GM21515 (cell line): Measurements from ENCODE around the gene C4orf33.
"Not testable (repeated sequence)": the region's sequence is repeated elsewhere in the genome, so short reads cannot be mapped to it uniquely, and the experiment has no call there.

Experiments used
- ATAC-seq: cut with Tn5 transposase; IDR thresholded peaks from one replicate; pipeline ENCODE4 v1.9.1; 2021; ENCODE audit not compliant: unreplicated experiment

The C4orf33 gene

DNA sequence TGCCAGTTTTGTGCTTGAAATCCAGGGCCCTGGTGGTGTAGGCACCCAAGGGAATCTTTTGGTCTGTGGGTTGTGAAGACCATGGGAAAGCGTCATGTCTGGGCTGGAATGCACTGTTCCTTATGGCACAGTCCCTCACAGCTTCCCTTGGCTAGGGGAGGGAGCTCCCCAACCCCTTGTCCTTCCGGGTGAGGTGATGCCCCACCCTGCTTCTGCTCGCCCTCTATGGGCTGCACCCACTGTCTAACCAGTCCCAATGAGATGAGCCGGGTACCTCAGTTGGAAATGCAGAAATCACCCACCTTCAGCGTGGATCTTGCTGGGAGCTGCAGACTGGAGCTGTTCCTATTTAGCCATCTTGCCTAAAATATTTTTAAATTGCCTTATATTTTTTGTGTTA, 30.7 kb downstream of the C4orf33 start:
- ATAC-seq, result not testable (repeated sequence)

DNA sequence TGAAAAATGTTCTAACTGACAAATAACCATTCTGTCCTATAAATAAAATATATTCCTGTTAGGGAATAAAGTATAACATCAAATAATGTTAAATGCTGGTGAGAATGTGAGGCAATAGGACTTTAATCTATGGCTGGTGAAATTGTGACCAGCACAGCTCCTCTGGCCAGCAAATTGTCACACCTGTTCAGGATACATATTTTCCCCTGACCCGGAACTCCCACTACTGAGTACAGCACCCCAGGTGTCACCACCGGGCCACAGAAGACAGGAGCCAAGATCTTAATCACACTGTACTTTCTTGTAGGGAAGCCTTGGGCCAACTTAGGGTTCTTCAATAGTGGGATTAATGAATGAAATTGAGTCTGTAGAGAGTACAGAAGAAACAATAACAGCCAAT, 33.2 kb downstream of the C4orf33 start:
- ATAC-seq, result no peak

DNA sequence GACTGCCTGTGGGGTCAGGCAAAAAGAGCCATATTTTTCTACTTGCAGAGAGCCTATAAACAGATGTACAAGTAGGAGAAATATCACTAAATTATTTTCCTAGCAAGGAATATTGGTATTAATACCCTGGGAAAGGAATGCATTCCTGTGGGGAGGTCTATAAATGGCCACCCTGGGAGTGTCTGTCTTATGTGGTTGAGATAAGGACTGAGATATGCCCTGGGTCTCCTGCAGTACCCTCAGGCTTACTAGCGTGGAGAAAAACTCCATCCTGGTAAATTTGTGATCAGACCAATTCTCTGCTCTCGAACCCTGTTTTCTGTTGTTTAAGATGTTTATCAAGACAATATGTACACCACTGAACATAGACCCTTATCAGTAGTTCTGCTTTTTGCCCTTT, 35.4 kb downstream of the C4orf33 start:
- ATAC-seq, result no peak

DNA sequence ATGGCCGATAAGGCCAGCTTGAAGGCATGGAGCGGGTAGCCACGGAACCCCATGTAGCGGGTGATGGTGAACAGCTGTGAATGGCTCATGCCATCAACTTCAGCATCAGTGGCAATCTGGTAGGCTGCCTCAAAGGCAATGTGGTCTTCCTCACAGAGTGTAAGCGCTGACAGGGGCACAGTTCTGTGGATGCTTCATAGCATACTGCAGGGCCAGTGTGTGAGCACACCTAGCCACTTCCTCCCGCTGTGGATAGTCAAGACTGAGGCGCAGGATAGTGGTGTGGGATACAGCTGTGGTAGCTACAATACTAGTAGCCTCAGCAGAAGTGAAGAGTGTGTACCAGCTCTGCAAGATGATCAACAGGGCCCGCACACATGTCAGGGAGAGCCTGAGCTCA, 40.5 kb downstream of the C4orf33 start:
- no peak for ATAC-seq

DNA sequence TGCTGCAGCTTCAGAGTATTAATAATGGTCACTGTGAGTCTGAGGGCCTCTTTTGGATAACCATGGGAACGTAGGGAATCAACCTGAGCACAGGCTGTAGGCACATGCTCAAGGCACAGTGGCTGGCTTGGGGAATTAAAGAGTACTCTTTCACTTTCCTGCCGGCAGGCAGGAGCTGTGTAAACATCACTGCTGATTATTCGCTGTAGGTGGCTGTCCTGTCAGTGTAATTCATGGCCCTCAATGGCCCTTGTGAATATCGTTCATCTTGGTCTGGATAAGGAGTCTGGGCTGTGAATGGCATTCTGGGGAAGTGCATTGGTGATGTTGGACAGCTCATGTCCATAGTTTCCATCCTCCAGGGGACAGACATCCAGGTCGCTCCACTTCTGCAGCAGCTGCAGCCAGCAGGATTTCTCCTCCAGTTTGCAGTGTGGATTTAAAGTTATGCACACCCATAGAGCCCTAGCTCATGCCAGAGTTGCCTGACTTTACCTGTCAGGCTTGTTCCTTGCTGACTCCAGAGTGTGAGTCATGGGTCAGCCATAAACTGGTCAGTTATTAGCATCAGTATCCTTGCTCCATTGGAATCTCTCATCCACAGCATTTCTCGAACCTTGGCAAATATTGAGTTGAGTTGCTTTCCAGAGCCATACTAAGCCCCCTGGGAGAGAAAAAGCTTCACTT, 43.0 kb downstream of the C4orf33 start:
- no peak for ATAC-seq

DNA sequence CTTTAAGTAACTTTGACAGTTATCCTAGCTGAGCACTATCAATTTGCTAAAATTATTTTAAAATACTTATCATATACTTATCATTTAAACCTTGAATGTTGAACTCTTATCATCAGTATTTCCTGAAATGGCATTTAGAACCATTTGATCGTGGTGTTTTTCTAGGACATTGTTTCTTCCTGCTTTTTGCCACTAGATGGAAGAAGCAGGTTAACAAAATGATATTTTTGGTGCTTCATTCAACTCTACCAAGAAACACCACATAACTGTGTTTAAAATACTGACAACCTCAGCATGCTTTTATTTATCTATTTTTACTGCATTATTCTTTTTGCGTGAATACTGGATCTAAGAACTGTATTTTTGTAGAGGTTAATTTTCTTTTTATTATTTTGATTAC, 44.6 kb downstream of the C4orf33 start:
- no peak for ATAC-seq

DNA sequence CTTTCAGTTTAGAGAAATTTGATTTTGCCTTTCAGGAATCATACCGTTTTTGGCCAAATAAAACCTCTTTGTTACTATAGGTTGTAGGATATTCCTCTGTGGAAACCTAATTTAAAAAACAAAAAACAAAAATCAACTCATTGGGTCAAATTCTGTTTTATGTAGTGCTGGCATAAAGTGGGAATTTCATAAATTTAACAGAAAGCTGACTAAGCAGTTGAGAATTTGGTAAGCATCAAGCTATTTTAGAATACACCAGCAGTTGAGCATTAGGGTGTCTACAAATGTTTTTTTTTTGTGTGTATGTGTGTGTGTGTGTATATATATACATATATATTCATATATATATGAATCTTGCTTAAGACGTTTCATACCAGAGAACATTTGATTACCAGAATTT, 47.4 kb downstream of the C4orf33 start:
- no peak for ATAC-seq

DNA sequence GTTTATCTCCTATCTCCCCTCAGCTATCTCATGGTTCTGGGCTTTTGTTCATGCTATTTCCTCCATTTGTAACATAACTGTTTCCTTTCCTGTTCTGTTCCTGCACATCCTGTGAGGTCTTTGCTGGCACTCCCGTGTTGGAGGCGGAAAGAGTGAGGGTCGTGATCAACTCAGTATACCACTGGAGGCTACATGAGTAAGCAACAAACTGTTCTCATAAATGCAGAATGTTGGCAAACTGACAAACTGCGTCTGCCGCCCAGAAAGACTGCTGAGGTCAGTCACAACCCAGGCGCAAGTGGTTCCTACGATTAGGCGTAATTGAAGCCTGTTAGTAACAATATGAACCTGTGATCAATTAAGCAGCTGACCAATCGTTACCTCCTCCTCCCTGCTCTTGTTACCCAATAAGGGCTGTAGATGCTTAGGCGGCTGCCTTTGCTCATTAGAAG, 48.8 kb downstream of the C4orf33 start:
- ATAC-seq, result no peak

DNA sequence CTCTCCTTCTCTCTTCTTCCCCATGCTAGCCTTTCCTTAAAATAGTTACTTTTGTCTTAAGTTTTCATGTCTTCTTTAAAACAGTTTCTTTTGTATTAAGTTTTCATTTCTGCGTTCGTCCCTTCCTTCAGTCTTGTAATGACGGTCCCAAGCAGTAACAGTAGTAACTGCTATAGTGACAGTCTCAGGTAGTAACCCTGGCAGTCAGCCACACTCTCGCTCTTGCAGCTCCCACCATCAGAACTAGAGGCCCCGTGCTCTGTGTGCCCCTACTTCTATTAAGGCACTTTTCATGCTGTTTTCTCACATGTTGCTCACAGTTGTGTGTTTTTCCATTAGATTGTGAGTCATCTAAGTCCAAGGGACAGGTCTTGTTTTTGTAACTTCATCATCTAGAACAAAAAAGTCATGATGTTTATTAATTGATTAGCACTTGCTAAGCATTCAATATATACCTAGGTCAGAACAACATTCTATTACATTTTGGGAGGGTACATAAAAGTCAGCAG, 49.3 kb downstream of the C4orf33 start:
- ATAC-seq, result no peak

DNA sequence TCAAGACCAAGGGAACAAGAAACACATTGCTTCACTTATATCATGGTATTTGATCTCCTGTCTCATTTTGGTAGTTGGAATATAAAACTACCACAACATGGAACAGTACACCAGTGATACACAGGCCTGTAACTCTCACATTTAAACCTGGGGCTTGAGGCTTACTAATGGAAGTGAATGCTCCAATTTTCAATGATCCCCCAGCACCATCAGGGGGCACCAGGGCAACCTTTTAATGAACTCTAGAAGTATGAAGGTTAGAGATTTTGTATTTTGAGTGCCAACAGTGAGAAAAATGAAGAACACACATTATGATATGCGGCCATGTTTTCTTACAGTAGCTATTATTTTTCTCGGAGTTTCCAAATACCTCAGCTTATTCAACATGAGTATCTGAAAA, 50.7 kb downstream of the C4orf33 start:
- no peak for ATAC-seq

DNA sequence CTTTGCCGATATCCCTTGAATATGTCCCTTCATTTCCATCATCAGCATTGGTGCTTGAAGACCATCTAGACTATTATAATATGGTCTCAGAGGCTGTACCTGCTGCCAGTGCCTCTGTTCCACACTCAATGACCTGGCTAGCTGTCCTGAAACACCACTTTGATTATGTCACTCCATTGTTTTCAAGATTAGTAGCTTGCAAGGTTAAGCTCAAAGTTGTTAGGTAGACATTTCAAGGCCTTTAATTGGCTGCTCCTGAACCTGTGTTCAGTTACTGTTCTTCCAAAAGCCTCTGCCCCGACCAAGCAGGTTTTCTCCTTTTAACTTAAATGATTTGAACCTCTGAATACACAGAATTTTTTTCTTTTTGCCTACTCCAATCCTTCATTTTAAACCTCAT, 52.9 kb downstream of the C4orf33 start:
- no peak for ATAC-seq

DNA sequence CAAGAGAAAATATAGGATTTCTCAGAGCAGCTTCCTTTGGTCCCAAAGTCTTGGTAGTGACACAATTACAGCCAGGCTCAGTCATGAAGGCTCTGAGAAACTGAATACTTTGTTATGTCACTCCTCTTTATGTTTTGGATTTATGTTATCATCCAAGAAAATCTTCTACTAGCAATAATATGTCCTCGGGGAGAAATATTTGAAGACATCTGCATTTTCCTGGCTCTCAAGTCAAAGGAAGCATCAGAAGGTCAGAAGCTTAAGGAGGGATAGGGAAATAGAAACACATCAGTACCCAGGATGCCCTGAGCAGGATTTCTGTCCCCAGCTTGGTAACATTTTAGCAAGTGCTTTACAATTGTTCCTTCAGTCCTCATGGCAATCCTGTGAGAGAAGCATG, 54.0 kb downstream of the C4orf33 start:
- ATAC-seq, result no peak

DNA sequence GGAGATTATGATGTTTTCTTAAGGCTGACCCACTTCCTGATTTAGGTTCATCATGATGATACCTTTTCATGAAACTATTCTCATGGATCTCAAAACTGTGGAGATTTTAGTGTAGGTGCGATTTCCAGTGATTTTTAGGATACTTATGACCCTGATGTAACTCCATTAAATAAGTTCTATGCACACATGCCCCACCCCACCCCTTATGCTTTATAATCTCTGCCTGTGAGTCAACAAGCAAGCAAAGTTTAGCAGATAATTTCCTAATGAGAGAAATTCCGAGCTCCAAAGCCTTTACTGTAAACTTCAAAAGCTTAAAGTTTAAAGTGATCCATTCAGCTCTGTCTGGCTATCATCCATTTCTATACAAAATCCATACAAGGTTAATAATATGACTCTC, 56.4 kb downstream of the C4orf33 start:
- no peak for ATAC-seq

DNA sequence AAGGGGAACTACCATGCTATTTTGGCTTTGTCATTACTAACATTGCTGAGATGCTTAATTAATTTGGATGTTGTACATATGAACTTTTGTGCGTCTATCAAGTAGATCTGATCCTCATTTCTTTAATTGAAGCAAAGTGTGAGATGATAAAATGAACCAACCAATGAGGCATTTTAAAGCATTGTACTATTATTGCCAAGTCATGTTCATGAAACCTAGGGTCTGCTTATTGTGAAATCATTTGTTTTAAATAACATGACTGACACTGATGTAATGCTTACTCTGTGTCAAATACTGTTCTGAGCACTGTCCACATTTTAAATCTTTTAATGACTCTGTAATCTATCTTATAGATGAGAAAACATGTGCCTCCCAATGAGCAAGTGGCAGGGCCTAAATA, 57.7 kb downstream of the C4orf33 start:
- no peak for ATAC-seq

DNA sequence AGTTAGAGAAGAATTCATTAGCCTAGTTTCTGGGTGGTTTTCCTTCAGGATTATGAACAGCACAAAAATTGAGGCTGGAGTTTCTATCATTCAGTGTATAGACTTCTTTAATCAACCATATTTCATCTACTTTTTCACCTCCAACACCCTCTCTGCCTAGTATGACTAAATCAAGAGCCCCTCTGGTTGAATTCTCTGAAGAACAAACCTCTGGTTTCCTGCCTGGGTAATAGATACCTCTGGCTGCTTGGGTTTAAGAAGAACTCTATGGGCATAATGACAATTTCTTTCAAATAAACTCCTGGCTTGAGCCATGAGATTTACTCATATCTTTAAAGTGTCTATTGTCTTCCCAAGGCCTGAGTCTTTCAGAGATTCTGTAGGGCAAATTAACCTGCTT, 66.5 kb downstream of the C4orf33 start:
- no peak for ATAC-seq

DNA sequence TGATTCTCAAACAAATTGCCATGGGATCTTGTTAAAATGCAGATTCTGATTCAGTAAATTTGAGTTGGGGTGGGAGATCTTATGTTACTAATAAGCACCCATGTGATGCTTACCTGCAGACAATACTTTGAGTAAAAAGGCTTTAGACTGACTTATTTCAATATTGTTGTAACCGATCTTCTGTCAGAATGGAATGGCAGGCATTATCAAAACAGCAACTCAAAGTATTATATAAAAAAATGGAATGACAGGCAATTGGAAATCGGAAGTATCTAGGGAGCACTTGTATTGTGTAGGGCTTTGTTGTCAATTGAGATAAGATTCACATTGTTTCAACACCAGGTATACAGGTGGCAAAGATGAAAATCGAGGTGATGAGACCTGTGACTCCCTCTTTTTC, 67.5 kb downstream of the C4orf33 start:
- no peak for ATAC-seq

DNA sequence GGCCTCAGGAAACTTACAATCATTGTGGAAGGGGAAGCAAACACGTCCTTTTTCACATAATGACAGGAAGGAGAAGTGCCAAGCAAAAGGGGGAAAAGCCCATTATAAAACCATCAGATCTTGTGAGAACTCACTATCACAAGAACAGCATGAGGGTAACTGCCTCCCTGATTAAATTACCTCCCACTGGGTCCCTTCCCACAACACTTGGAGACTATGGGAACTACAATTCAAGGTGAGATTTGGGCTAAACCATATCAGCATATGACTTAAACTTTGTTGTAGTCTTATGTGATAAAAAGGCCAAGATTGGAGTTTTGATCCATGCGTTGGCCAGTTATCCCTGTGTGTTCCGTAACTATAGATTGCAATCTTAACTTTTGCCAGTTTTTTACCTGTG, 68.3 kb downstream of the C4orf33 start:
- ATAC-seq, result no peak
